ENCODE results near the gene MIEF1. TPM values are rescaled to one million over a fixed set of nuclear protein-coding genes. Genes with fewer than 3 reads are reported as not detected.

Gene MIEF1
- total and polyA plus RNA-seq, 2 of the 8 experiments (the other 6 are each of a cell fraction or from before 2014, with no cell fraction given) = 16.8 to 32.7 TPM

DNA sequence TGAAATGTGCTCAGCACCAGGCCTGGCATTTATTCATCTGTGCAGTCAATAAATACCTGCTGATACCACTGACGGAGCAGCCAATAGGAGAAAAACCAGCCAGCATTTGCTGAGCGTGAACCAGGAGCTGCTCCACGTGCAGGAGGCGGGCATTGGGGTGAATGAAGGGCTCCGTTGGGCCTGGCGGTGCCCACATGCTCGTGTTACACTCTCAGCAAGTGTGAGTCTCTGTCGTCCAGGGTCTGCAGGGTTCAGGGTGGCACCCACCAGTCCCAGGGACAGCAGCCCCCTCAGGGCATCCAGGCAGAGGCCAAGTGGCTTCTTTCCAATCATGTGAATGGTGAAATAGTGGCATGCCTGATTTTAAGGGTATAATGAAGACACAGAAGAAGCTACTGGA lies 34.6 kb downstream of the MIEF1 start:
- Histone ChIP-seq H3K36me3 (ENCODE audit: control insufficient read depth in 2 of 4, insufficient read depth in 4 of 4, low read length in 3 of 4) (no peaks in the 10 kb centered on the region), H3K4me3 (ENCODE audit: extremely low read depth in 1 of 4, insufficient read depth in 2 of 4, low read depth in 3 of 4, low read length in 4 of 4) (no peak overlapping the region), H3K79me1 (ENCODE audit: low read depth, low read length) (no peaks in the 10 kb centered on the region), H3K4me2 (ENCODE audit: insufficient read depth in 1 of 2, low read depth in 2 of 2, low read length in 2 of 2) (no peak overlapping the region), H3K56ac (replicated peaks; ENCODE audit: insufficient read length, low read depth, low read length) (no peak overlapping the region), H2BK5ac (ENCODE audit: low read depth, low read length) (no peak overlapping the region), H3K9ac (replicated peaks in 1 of 4; ENCODE audit: extremely low read depth in 1 of 4, low read depth in 3 of 4, low read length in 3 of 4) (no peak overlapping the region), H3K4me1 (replicated peaks in 1 of 4; ENCODE audit: control insufficient read depth in 3 of 4, insufficient read depth in 4 of 4, low read length in 3 of 4) (peaks cover 11 to 34% (median 23%) of the 10 kb centered on the region in 4 experiments), H3K18ac (ENCODE audit: extremely low read depth, low read length) (no peak overlapping the region), H4K5ac (ENCODE audit: insufficient read length, low read depth, low read length) (no peak overlapping the region), H2AFZ (ENCODE audit: low read length) (no peak overlapping the region), H3K79me2 (ENCODE audit: control insufficient read depth in 1 of 2, insufficient read depth in 2 of 2, low read length in 2 of 2) (peaks cover 0 to 5% of the 10 kb centered on the region in 2 experiments; a peak in 2 of 4 replicates), H3K9me3 (ENCODE audit: insufficient read depth in 2 of 2, low read depth in 1 of 2, low read length in 1 of 2) (no peaks in the 10 kb centered on the region), H4K20me1 (replicated peaks in 1 of 2; ENCODE audit: control insufficient read depth in 1 of 2, insufficient read depth in 2 of 2, low read length in 2 of 2) (peaks cover 0 to 4% of the 10 kb centered on the region in 2 experiments), H2BK15ac (ENCODE audit: low read length) (no peak overlapping the region), H3K14ac (ENCODE audit: insufficient read length) (no peak overlapping the region), H2BK20ac (ENCODE audit: low read length) (no peak overlapping the region), H4K8ac (ENCODE audit: extremely low read depth, insufficient read depth, low read length) (no peak overlapping the region), H4K91ac (replicated peaks; ENCODE audit: insufficient read length, low read length) (no peak overlapping the region), H3K23me2 (ENCODE audit: low read depth, low read length) (peaks cover 8% of the 10 kb centered on the region), H3K23ac (ENCODE audit: insufficient read length) (no peak overlapping the region), H3K27me3 (replicated peaks in 1 of 4; ENCODE audit: control insufficient read depth in 3 of 4, extremely low read depth in 1 of 4, insufficient read depth in 3 of 4, low read length in 3 of 4) (no peaks in the 10 kb centered on the region), H2AK5ac (ENCODE audit: low read depth, low read length) (no peak overlapping the region), H2BK12ac (ENCODE audit: low read depth, low read length) (no peak overlapping the region), H3K4ac (replicated peaks; ENCODE audit: insufficient read length, low read depth, low read length) (no peak overlapping the region), H2BK120ac (replicated peaks; ENCODE audit: low read depth, low read length) (no peak overlapping the region), H3K27ac (ENCODE audit: low read depth, low read length) (no peak overlapping the region)
- POLR2A ChIA-PET (ENCODE audit: partially characterized antibody) = interaction anchor here (1.1 to 3.6 kb wide), 3 partner anchors 13 to 133 kb away, joined by 3 to 61 read pairs (median 7); partner anchors contain the start of gene ATF4
- DNase-seq (ENCODE audit: low read depth in 1 of 2, low spot score in 2 of 2) = no peak
- CTCF ChIA-PET (ENCODE audit: partially characterized antibody) = interaction anchor here (0.6 to 21.9 kb wide), 9 partner anchors 8 to 500 kb away, joined by 3 to 361 read pairs (median 4); partner anchors contain the start of gene MIEF1
- no peak for FAIRE-seq
- WGBS, 2 experiments (ENCODE audit: extremely low coverage in 1 of 2, insufficient coverage in 1 of 2, insufficient read length in 1 of 2, insufficient replicate concordance in 2 of 2, low coverage in 1 of 2, low lambda C conversion rate in 2 of 2, missing lambda C conversion rate in 1 of 2) = 90% methylated on average over 8 of the region's 8 CpGs; no CpG with 5 or more reads in 1 of the 2 experiments
- TF ChIP-seq SP1 (IDR thresholded peaks at IDR 0.05; ENCODE audit: low read depth, low read length) = no peak
- TF ChIP-seq, protein P1, sequence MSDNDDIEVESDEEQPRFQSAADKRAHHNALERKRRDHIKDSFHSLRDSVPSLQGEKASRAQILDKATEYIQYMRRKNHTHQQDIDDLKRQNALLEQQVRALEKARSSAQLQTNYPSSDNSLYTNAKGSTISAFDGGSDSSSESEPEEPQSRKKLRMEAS (IDR thresholded peaks at IDR 0.05) = no peak
- no peak for TF ChIP-seq NANOG (IDR thresholded peaks at IDR 0.05; ENCODE audit: insufficient read depth, low read depth, low read length, poor library complexity, severe bottlenecking)
- no peak for TF ChIP-seq GTF2F1 (IDR thresholded peaks at IDR 0.05; ENCODE audit: borderline replicate concordance, low read depth, low read length)
- no peak for TF ChIP-seq BRCA1 (IDR thresholded peaks at IDR 0.05; ENCODE audit: low read depth, low read length)
- no peak for TF ChIP-seq POLR2A (IDR thresholded peaks at IDR 0.05; ENCODE audit: control extremely low read depth in 1 of 2, low read depth in 2 of 2, low read length in 2 of 2)
- no peak for TF ChIP-seq EZH2 (IDR thresholded peaks at IDR 0.05; ENCODE audit: low read depth, low read length, severe bottlenecking)
- TF ChIP-seq, protein P2, sequence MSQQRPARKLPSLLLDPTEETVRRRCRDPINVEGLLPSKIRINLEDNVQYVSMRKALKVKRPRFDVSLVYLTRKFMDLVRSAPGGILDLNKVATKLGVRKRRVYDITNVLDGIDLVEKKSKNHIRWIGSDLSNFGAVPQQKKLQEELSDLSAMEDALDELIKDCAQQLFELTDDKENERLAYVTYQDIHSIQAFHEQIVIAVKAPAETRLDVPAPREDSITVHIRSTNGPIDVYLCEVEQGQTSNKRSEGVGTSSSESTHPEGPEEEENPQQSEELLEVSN (IDR thresholded peaks at IDR 0.05) = no peak
- TF ChIP-seq RFX5 (IDR thresholded peaks at IDR 0.05; ENCODE audit: borderline replicate concordance, low read depth, low read length) = no peak
- no peak for TF ChIP-seq SP2 (IDR thresholded peaks at IDR 0.05; ENCODE audit: low read length)
- TF ChIP-seq YY1 (IDR thresholded peaks at IDR 0.05; ENCODE audit: low read depth, low read length) = no peak
- no peak for TF ChIP-seq TAF7 (optimal IDR thresholded peaks at IDR 0.05; ENCODE audit: borderline replicate concordance, low read depth, low read length)
- no peak for TF ChIP-seq BACH1 (IDR thresholded peaks at IDR 0.05; ENCODE audit: low read length)
- no peak for TF ChIP-seq TCF12 (IDR thresholded peaks at IDR 0.05; ENCODE audit: low read depth, low read length)
